Cerebellar cortex (tissue), 1 donor: Measurements from ENCODE around the gene OXTR.

Experiments
- DNase-seq: peaks from one replicate; pipeline ENCODE4 v3.0.0-alpha.2; 2015; ENCODE audit warnings: low spot score

The OXTR gene

DNA sequence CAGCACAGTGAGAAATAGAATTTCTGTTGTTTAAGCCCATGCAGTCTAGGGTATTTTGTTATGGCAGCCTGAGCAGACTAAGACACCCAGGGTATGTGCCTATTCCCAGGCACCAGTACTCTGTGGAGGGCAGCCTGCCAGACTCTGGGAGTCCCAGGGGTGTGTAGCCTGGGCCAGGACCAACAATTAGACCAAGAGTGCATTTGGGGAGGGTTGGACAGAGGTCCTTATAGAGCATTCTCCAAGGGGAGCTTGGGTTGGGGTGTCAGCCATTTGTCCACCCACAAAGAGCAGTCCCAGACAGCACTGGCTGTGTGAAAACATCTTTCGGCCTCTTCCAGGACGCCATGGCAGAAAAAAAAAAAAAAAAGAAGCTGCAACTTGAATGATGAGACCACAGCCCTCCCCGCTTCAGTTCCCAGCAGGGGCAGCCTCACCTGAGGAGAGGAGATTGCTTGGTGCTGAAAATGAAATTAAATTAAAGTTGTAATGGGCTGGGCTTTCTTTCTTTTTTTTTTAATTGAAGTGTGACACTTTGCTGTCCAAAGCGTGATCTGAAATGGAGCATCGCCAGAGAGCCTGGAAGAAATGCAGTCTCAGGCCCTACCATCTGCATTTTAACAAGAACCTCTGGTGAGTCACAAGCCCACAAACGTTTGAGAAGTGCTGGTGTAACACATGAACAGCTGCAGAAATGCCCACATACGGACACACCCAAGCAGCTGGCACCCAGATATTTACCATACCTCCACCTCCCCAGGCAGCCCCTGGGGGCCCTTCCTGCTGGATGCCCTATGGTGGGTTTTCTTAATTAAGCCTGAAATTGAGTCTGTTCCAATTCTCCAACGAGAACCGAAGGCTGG, 57.1 kb downstream of the OXTR start:
- DNase-seq, result no peak

DNA sequence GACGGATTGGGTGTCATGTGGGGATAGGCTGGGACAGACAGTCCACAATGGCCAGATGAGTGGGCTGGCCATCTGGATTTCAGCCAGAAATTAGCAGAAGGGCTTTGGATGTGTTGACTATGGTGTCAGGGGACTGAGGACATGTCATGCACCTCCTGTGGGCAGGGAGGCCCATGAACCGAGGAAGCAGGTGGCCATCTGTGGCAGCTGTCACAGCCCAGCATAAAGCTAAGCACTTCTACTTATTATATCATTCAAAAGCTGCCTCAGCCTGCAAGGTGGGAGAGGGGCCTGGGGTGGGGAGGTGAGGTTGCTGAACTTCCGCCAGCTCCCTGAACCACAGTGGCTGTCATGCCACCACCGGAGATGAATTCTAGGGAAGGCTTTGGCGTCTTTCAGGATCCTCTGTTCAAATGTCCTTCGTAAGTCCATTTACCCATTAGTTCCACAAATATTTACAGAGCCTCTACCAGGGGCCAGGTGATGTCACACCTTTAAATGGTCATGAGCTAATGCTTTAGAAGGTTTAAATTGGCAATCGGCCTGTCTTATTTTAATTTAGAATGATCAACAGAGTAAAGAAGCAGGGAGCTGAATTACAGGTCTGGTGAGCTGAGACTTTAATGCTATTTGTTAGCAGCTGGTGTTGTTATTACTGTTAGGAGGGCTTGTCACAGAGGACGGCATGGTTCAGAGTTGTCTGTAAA, 59.5 kb downstream of the OXTR start:
- DNase-seq, result no peak

DNA sequence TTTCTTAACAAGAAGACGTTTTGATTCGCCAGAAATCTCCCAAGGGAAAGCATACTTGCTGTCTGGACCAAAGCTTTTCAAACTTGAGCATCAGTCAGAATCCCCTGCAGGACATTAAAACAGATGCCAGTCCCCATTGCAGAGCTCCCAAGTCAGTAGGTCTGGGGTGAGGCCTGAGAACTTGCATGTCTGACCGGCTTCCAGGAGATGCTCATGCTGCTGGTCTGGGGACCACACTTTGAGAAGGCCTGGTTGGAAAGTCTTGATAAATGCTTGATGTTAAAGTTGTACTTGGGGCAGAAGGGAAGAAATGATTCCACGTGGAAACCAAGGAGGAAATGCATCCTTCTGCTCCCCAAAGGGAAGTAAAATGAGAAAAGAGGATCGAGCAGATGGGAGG, 60.1 kb downstream of the OXTR start:
- no peak for DNase-seq

- no peak for DNase-seq
These were observed 63.8 kb downstream of the OXTR start for GRCh38 chr3:8705575-8705974.

DNA sequence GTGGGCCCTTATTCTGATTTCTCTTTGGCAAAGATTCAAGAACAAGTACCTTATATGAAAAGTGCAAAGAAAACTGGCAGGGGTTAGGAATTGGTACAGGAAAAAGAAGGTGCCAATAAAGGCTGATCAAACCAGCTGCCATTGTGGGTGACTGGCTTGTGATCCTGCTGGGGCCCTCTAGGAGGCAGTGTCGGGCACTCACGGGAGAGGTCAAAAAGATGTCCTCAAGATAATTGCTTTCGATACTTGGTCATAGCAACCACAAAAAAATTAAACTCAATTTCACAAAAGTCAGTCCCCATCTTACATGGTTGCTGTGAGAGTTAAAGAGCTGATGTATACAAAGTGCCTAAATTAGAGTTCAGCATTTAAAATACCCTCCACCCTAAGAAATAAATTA, 66.9 kb downstream of the OXTR start:
- DNase-seq, result no peak
